Cerebellar cortex (tissue), 1 donor: ENCODE measurements around the gene SLC23A3.
"Not testable (repeated sequence)": the region's sequence is repeated elsewhere in the genome, so short reads cannot be mapped to it uniquely, and the experiment has no call there.

Source experiments
- DNase-seq: peaks from one replicate; pipeline ENCODE4 v3.0.0-alpha.2; 2015; ENCODE audit warnings: low spot score

SLC23A3 gene

GRCh38 chr2:219205165-219205538 is 35.3 kb upstream of the SLC23A3 start:
- no peak for DNase-seq

GRCh38 chr2:219204425-219205164 is 34.8 kb upstream of the SLC23A3 start:
- DNase-seq: no peak

- not testable (repeated sequence) for DNase-seq
Observed at GRCh38 chr2:219201331-219201730, 31.5 kb upstream of the SLC23A3 start.

- DNase-seq: not testable (repeated sequence)
Observed at GRCh38 chr2:219200502-219201326, 30.9 kb upstream of the SLC23A3 start.

- no peak for DNase-seq
Observed at GRCh38 chr2:219199470-219200211, 29.8 kb upstream of the SLC23A3 start.

- DNase-seq: no peak
Observed at GRCh38 chr2:219198974-219199373, 29.1 kb upstream of the SLC23A3 start.

GRCh38 chr2:219197388-219197787 is 27.6 kb upstream of the SLC23A3 start:
- DNase-seq: no peak

- no peak for DNase-seq
Observed at GRCh38 chr2:219186754-219187456, 17.1 kb upstream of the SLC23A3 start.

- peak; percentile 96 for DNase-seq
Observed at GRCh38 chr2:219184121-219184520, 14.3 kb upstream of the SLC23A3 start.

GRCh38 chr2:219183151-219183772 is 13.4 kb upstream of the SLC23A3 start:
- DNase-seq: no peak

GRCh38 chr2:219182331-219183150 is 12.7 kb upstream of the SLC23A3 start:
- DNase-seq: no peak

GRCh38 chr2:219181531-219181930 is 11.7 kb upstream of the SLC23A3 start:
- DNase-seq: no peak

GRCh38 chr2:219180961-219181360 is 11.1 kb upstream of the SLC23A3 start:
- no peak for DNase-seq

- no peak for DNase-seq
Observed at GRCh38 chr2:219179601-219180465, 10.0 kb upstream of the SLC23A3 start.

GRCh38 chr2:219178377-219179175 is 8.7 kb upstream of the SLC23A3 start:
- peak; percentile 20 for DNase-seq

GRCh38 chr2:219177552-219178376 is 7.9 kb upstream of the SLC23A3 start, which contains the start of gene RETREG2:
RETREG2 (plus strand) TSS chr2:219178275; CDS start chr2:219178353, 78 bp downstream.
- peak; percentile 84 for DNase-seq

- peak; percentile 82 for DNase-seq
Observed at GRCh38 chr2:219176818-219177551, 7.2 kb upstream of the SLC23A3 start, which contains the start of gene CNPPD1. CNPPD1 (minus strand) TSS chr2:219176925; CDS start chr2:219176828, 97 bp downstream.
